Keratinocyte (primary cell): ENCODE results near the gene FAM107B. TPM values are rescaled to one million over a fixed set of nuclear protein-coding genes. Genes with fewer than 3 reads are reported as not detected.

Experiments used
- DNase-seq: peaks from one replicate; pipeline ENCODE4 v3.0.0-alpha.2; 2011; ENCODE audit warnings: low read depth, missing footprints, low spot score
- FAIRE-seq: peaks from 2 replicates; lab custom pipeline; 2011; peaks lifted over from hg19 to GRCh38; lab: Jason Lieb, UNC
- H2AFZ ChIP-seq: 2 replicates; pipeline ENCODE4 v1.6.0; 2012; ENCODE audit warnings: low read length, control low read depth, inconsistent platforms; ENCODE audit not compliant: control insufficient read depth
- H3K27ac ChIP-seq: 2 replicates; pipeline ENCODE4 v1.5.1; 2011; ENCODE audit warnings: low read length; ENCODE audit not compliant: control insufficient read depth, insufficient read depth
- H3K27me3 ChIP-seq: 3 replicates; pipeline ENCODE4 v1.6.0; 2011; ENCODE audit warnings: low read length; ENCODE audit not compliant: control insufficient read depth, insufficient read depth; ENCODE audit errors: extremely low read depth
- H3K36me3 ChIP-seq, 2 experiments: 2 replicates in 1 of 2; 3 replicates in 1 of 2; pipeline ENCODE4 v1.5.1; 2011; ENCODE audit warnings: low read length in 2 of 2, mild to moderate bottlenecking in 1 of 2; ENCODE audit not compliant: control insufficient read depth in 2 of 2, insufficient read depth in 2 of 2; ENCODE audit errors: extremely low read depth in 1 of 2
- H3K4me1 ChIP-seq: 3 replicates; pipeline ENCODE4 v1.5.1; 2011; ENCODE audit warnings: low read length; ENCODE audit not compliant: control insufficient read depth, insufficient read depth; ENCODE audit errors: extremely low read depth
- H3K4me2 ChIP-seq: 3 replicates; pipeline ENCODE4 v1.6.0; 2011; ENCODE audit warnings: low read depth, low read length; ENCODE audit not compliant: control insufficient read depth, insufficient read depth; ENCODE audit errors: extremely low read depth
- H3K4me3 ChIP-seq, 3 experiments: fragments of 200-600 bp in 1 of 3; sonication (generic) in 1 of 3; 2 replicates in 2 of 3; 3 replicates in 1 of 3; pipeline ENCODE4 v1.5.1; 2011 to 2016; ENCODE audit warnings: low read length in 3 of 3, mild to moderate bottlenecking in 3 of 3, control low read depth in 2 of 3, inconsistent platforms in 1 of 3, low read depth in 1 of 3, mixed read lengths in 1 of 3, mixed run types in 1 of 3, moderate library complexity in 1 of 3; ENCODE audit not compliant: control insufficient read depth in 2 of 3, insufficient read depth in 2 of 3; ENCODE audit errors: extremely low read depth in 1 of 3
- H3K79me2 ChIP-seq: 2 replicates; pipeline ENCODE4 v1.6.0; 2012; ENCODE audit warnings: low read length; ENCODE audit not compliant: control insufficient read depth, insufficient read depth
- H3K9ac ChIP-seq: 3 replicates; pipeline ENCODE4 v1.6.0; 2011; ENCODE audit warnings: low read length; ENCODE audit not compliant: control insufficient read depth, insufficient read depth; ENCODE audit errors: extremely low read depth
- H3K9me1 ChIP-seq: 3 replicates; pipeline ENCODE4 v1.6.0; 2011; ENCODE audit warnings: low read length; ENCODE audit not compliant: control insufficient read depth, insufficient read depth; ENCODE audit errors: extremely low read depth
- H3K9me3 ChIP-seq: 2 replicates; pipeline ENCODE4 v1.5.1; 2012; ENCODE audit warnings: low read depth, low read length; ENCODE audit not compliant: control insufficient read depth
- H4K20me1 ChIP-seq: 3 replicates; pipeline ENCODE4 v1.6.0; 2011; ENCODE audit warnings: low read length; ENCODE audit not compliant: control insufficient read depth, insufficient read depth; ENCODE audit errors: extremely low read depth
- CTCF ChIP-seq, 3 experiments: IDR thresholded peaks in 1 of 3; conservative IDR thresholded peaks in 1 of 3; optimal IDR thresholded peaks in 1 of 3; 2 replicates in 2 of 3; 3 replicates in 1 of 3; pipeline versions ENCODE3 to v1.5.1; 2011; ENCODE audit warnings: low read length in 3 of 3, mild to moderate bottlenecking in 3 of 3, moderate library complexity in 2 of 3, control low read depth in 1 of 3, inconsistent platforms in 1 of 3; ENCODE audit not compliant: insufficient read depth in 2 of 3; ENCODE audit errors: extremely low read depth in 1 of 3
- EZH2 ChIP-seq: IDR thresholded peaks from one replicate; pipeline ENCODE4 v1.6.1; 2012; ENCODE audit warnings: inconsistent platforms, mild to moderate bottlenecking, low read length, moderate library complexity
- dilution Hi-C: fragments of 300-500 bp; cut with MboI; formaldehyde crosslinking; loops from one replicate; pipeline ENCODE4 v1.7.0; 2020; ENCODE audit warnings: low sequenced_read_pairs; ENCODE audit not compliant: extremely low pct_ligation_motif_present
- polyA plus RNA-seq, 5 experiments: library from polyadenylated mRNA; depleted of rRNA in 3 of 5; stranded (reverse) in 3 of 5; stranded (forward) in 1 of 5; unstranded in 1 of 5; fragments of >200 nt; gene quantifications; 1 replicate in 1 of 5; 2 replicates in 3 of 5; 3 replicates in 1 of 5; pipeline versions ENCODE4 v1.2.1 to v1.2.3, GENCODE V29; 2011 to 2012; ENCODE audit warnings: missing spikeins in 2 of 5, low read depth in 1 of 5, low replicate concordance in 1 of 5

FAM107B gene
- polyA plus RNA-seq, 1 donor (not counting 4 experiments of a cell fraction or from before 2014, with no cell fraction given) = 8.7 TPM

- Histone ChIP-seq H3K27me3 (no peaks in the 10 kb centered on the region), H3K4me1 (peaks cover 23% of the 10 kb centered on the region), H3K9me3 (no peaks in the 10 kb centered on the region), H3K4me2 (no peak overlapping the region), H3K36me3 (no peaks in the 10 kb centered on the region), H3K4me3 (no peak overlapping the region), H3K9me1 (no peaks in the 10 kb centered on the region), H3K27ac (no peak overlapping the region), H4K20me1 (no peaks in the 10 kb centered on the region), H3K79me2 (peaks cover 22% of the 10 kb centered on the region), H2AFZ (no peak overlapping the region), H3K9ac (no peak overlapping the region)
- TF ChIP-seq EZH2 = no peak
- no peak for TF ChIP-seq CTCF (optimal IDR thresholded peaks at IDR 0.05 in 1 of 3, IDR thresholded peaks at IDR 0.05 in 1 of 3, conservative IDR thresholded peaks at IDR 0.05 in 1 of 3; ENCODE audit: extremely low read depth in 1 of 3, insufficient read depth in 2 of 3, low read length in 3 of 3)
- dilution Hi-C loops = no loop called here
- DNase-seq (no peak), FAIRE-seq (no peak)
Observed at GRCh38 chr10:14588084-14588937, 186.4 kb downstream of the FAM107B start.

- H3K4me2 ChIP-seq = no peak overlapping the region
- H2AFZ ChIP-seq = no peak overlapping the region
- H4K20me1 ChIP-seq = no peaks in the 10 kb centered on the region
- no peak for TF ChIP-seq EZH2
- TF ChIP-seq CTCF (optimal IDR thresholded peaks at IDR 0.05 in 1 of 3, IDR thresholded peaks at IDR 0.05 in 1 of 3, conservative IDR thresholded peaks at IDR 0.05 in 1 of 3; ENCODE audit: extremely low read depth in 1 of 3, insufficient read depth in 2 of 3, low read length in 3 of 3) = no peak
- no peak overlapping the region for H3K4me3 ChIP-seq
- dilution Hi-C loops = no loop called here
- no peak for FAIRE-seq
- H3K27ac ChIP-seq = no peak overlapping the region
- H3K27me3 ChIP-seq = no peaks in the 10 kb centered on the region
- H3K4me1 ChIP-seq = peaks cover 20% of the 10 kb centered on the region
- peaks cover 22% of the 10 kb centered on the region for H3K79me2 ChIP-seq
- H3K36me3 ChIP-seq = peaks cover 0 to 1% of the 10 kb centered on the region in 2 experiments
- no peaks in the 10 kb centered on the region for H3K9me1 ChIP-seq
- H3K9ac ChIP-seq = no peak overlapping the region
- DNase-seq = no peak
- no peaks in the 10 kb centered on the region for H3K9me3 ChIP-seq
Observed at GRCh38 chr10:14587540-14588083, 187.1 kb downstream of the FAM107B start.
